HG03135 (cell line): ENCODE results near the gene LYAR.

Experiments
- ATAC-seq: cut with Tn5 transposase; IDR thresholded peaks from one replicate; pipeline ENCODE4 v1.9.1; 2021; ENCODE audit warnings: mild to moderate bottlenecking, moderate library complexity; ENCODE audit not compliant: unreplicated experiment

Gene LYAR

DNA sequence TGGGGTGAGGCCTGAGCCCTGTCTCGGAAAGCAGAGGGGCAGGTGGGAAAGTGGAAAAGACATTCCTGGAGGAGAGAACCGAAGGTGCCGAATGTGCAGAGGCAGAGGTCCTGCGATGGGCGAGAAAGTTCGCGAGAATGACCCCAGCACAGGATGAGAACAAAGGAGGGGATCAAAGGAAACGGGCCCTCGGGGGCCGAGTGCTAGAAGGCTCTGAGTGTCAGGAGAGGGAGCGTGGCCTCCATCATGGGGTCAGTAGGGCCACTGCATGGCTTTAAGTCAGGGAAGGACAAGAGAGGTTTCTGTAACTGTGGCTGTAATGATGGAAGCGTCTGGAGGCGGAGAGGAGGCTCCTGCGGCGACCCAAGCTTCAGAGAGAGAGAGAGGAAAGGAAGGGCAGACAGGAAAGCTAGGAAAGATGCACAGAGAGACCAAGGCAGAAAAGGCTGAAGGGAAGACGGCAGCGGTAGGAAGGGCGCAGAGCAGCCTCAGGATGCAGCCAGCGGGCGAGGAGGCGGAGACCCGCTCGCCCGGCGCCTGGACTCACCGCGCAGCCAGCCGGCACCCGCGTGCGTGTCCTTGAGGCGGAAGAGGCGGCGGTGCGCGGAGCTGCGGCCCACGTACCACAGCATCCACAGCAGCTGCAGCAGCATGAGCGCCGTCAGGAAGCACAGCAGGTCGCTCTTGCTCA lies 63.9 kb downstream of the LYAR start:
- no peak for ATAC-seq
